Measurements from ENCODE around the gene PLK5.
"Not testable (repeated sequence)": the region's sequence is repeated elsewhere in the genome, so short reads cannot be mapped to it uniquely, and the experiment has no call there.

PLK5 gene

DNA sequence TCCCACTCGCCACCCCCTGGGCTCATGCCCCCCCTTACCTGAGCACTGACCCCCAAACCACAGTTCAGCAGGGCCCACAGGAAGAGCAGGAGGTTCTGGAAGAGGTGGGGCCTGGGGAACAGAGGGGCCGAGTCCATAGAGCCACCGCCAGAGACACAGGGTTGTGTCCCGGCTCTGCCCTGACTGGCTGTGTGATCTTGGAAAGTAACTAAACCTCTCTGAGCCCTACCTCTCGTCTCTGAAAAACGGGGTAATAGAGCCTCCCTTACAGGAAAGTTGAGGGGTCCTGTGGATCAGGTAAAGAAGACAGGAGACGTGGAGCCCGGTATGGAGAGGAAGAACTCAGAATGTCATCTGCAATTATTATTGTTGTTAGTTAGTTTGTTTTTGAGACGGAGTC, 13.1 kb upstream of the PLK5 start:
- no peak overlapping the region for H3K4me3 ChIP-seq (ENCODE audit: low read length)
- H3K4me1 ChIP-seq (ENCODE audit: insufficient read depth, low read length): no peaks in the 10 kb centered on the region
- H3K27me3 ChIP-seq (ENCODE audit: insufficient read depth, low read length): peaks cover 50% of the 10 kb centered on the region
- no peak overlapping the region for H3K27ac ChIP-seq (ENCODE audit: low read depth, low read length)
- H3K36me3 ChIP-seq (ENCODE audit: insufficient read depth, low read length): no peaks in the 10 kb centered on the region
- H3K9me3 ChIP-seq (ENCODE audit: insufficient read depth, low read depth, low read length): no peaks in the 10 kb centered on the region
- 51% methylated on average over 9 of the region's 9 CpGs for WGBS
- no peak overlapping the region for H3K9ac ChIP-seq (ENCODE audit: low read depth, low read length)

DNA sequence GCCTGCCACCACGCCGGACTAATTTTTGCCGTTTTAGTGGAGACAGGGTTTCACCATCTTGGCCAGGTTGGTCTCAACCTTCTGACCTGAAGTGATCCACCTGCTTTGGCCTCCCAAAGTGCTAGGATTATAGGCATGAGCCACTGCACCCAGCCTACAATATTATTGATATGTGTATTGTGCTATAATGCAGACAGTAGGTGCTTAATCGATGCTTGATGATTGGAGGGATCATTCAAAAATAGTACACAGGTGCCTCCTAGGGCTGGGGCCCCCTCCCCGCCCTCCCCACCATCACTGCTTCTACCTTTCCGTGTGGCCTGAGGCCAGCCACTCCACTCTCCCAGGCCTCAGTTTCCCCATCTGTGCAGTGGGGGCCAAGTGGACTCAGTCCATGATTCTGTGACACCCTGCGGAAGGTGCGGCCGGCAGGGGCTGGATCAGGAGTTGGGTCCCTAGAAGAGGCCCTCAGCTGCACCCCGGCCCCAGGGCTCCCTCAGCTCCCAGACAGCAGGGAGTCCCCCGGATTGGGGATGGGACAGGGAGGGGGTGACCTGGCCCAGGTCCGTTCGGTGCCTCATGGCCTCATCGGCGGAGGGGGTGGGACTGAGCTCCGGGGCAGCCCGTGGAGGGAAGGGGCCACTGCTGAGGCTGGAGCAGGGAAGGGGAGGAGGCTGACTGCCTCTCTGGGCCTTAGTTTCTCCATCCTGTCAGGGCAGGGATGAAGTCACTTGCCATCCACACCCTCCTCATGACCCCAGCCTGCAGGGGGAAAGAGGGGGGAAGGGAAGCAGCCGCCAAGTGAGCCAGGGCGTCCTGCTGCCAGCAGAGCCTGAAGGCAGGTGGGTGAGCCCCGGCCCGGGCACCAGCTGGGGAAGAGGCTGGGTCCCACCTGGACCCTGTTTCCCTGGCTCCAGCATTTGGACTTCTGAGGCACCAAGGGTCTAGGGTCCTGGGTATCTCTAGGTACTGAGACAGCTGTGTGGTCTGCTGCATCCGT, 12.3 kb upstream of the PLK5 start:
- Histone ChIP-seq H3K36me3 (ENCODE audit: insufficient read depth, low read length) (no peaks in the 10 kb centered on the region), H3K4me3 (ENCODE audit: low read length) (no peak overlapping the region), H3K9me3 (ENCODE audit: insufficient read depth, low read depth, low read length) (no peaks in the 10 kb centered on the region), H3K4me1 (ENCODE audit: insufficient read depth, low read length) (no peaks in the 10 kb centered on the region), H3K27me3 (ENCODE audit: insufficient read depth, low read length) (peaks cover 50% of the 10 kb centered on the region), H3K9ac (ENCODE audit: low read depth, low read length) (no peak overlapping the region), H3K27ac (ENCODE audit: low read depth, low read length) (no peak overlapping the region)
- 67% methylated on average over 22 of the region's 22 CpGs for WGBS

DNA sequence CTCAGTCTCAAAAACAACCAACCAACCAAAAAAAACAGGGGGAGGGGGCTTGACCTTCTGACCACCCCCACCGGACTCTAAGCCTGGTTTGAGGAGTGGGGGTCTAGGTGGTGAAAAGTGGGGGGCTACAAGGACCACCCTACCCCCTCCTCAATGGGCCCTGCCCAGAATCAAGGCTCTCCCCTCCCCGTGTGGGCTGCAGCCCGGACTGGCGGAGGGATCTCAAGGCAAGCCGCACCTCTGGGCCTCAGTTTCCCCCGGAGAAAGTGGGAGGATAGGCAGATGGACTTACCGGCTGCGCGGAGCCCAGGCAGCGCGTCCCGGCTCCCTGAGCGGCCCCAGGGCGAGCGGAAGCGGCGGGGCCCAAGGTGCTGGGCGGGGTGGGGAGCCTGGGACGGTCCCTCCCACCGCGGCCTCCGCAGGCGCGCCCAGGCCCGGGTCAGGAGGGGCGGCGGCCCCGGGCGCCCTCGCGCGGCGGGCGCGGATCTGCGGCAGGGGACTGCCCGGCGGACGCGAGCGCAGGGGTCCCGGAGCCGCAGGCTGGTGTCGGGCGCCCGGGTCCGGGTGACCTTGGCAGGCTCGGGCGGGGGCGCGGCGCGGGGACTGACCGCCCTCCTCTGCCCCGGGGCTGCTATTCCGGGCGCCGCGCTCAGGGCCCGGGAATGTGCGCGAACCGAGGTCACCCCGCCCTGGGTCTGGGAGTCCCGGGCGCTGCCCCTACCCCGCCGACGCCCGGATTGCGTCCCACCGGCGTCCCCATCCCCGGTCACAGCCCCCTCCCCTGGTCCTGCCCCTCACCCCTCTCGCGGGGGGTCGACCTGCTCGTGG, 11.0 kb upstream of the PLK5 start, which contains the start of gene ADAMTSL5:
Gene ADAMTSL5 (minus strand): TSS at position 349 of the 828 bp plus-strand sequence. CDS start 2,076 bp downstream, outside the sequence.
- no peaks in the 10 kb centered on the region for H3K36me3 ChIP-seq (ENCODE audit: insufficient read depth, low read length)
- H3K4me3 ChIP-seq (ENCODE audit: low read length): peak within 1 kb of the TSS; percentile 39
- H3K9ac ChIP-seq (ENCODE audit: low read depth, low read length): no peak within 1 kb of the TSS
- 4% methylated on average over 77 of the region's 78 CpGs for WGBS
- no peaks in the 10 kb centered on the region for H3K9me3 ChIP-seq (ENCODE audit: insufficient read depth, low read depth, low read length)
- peaks cover 50% of the 10 kb centered on the region for H3K27me3 ChIP-seq (ENCODE audit: insufficient read depth, low read length)
- H3K27ac ChIP-seq (ENCODE audit: low read depth, low read length): no peak within 1 kb of the TSS
- no peaks in the 10 kb centered on the region for H3K4me1 ChIP-seq (ENCODE audit: insufficient read depth, low read length)

DNA sequence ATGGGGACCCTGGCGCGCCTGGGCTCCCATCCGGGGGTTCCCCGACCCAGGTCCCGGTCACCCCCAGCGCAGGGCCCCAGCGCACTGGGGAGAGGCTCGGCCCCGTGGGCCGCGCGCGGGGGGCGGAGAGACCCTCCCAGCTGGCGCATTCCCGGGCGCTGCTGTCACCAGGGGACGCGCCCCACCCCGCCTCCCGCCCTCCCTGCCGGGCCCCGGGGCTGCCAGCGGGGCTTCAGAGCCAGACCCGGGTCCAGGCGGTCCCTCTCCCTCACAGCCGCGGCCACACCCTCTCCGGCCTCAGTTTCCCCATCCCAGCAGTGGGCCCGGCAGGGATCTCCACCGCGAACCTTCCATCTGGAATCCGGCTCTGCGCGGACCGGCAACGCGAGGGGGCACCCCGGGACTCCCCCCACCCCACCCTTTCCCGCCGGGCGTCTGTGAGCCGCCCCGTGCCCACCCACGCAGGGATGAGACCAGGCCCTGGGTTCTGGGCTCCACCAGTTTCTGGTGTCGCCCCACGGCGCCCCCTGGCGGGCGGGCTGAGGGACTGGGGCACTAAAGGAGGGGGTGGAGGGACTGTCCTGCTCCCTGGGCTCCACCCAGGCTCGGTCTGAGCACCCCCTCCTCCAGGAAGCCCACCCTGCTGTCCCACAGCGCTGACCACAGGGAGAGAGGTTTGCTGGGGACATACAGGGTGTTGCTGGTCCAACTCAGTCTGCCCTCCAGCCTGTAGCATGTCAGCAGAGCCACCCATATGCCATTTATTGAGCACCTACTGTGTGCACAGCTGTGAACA, 10.2 kb upstream of the PLK5 start:
- Histone ChIP-seq H3K9ac (ENCODE audit: low read depth, low read length) (no peak overlapping the region), H3K36me3 (ENCODE audit: insufficient read depth, low read length) (no peaks in the 10 kb centered on the region), H3K9me3 (ENCODE audit: insufficient read depth, low read depth, low read length) (no peaks in the 10 kb centered on the region), H3K4me3 (ENCODE audit: low read length) (peak overlapping the region; percentile 39), H3K27me3 (ENCODE audit: insufficient read depth, low read length) (peaks cover 50% of the 10 kb centered on the region), H3K4me1 (ENCODE audit: insufficient read depth, low read length) (no peaks in the 10 kb centered on the region), H3K27ac (ENCODE audit: low read depth, low read length) (no peak overlapping the region)
- WGBS: 20% methylated on average over 51 of the region's 52 CpGs

DNA sequence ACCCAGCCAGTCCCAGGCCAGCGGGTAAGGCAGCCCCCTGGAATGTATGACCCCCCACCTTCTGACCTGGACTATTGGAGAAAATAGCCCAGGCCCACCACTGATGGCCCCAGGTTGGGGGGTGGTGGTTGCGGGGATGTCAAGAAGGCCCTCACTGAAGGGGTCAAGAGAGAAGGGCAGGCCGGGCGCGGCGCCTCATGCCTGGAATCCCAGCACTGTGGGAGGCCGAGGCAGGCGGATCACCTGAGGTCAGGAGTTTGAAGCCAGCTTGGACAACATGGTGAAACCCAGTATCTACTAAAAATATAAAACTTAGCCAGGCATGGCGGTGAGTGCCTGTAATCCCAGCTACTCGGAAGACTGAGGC, 9.6 kb upstream of the PLK5 start:
- peaks cover 50% of the 10 kb centered on the region for H3K27me3 ChIP-seq (ENCODE audit: insufficient read depth, low read length)
- 72% methylated on average over 10 of the region's 10 CpGs for WGBS
- H3K27ac ChIP-seq (ENCODE audit: low read depth, low read length): no peak overlapping the region
- H3K9ac ChIP-seq (ENCODE audit: low read depth, low read length): no peak overlapping the region
- no peak overlapping the region for H3K4me3 ChIP-seq (ENCODE audit: low read length)
- H3K36me3 ChIP-seq (ENCODE audit: insufficient read depth, low read length): no peaks in the 10 kb centered on the region
- H3K4me1 ChIP-seq (ENCODE audit: insufficient read depth, low read length): no peaks in the 10 kb centered on the region
- no peaks in the 10 kb centered on the region for H3K9me3 ChIP-seq (ENCODE audit: insufficient read depth, low read depth, low read length)

DNA sequence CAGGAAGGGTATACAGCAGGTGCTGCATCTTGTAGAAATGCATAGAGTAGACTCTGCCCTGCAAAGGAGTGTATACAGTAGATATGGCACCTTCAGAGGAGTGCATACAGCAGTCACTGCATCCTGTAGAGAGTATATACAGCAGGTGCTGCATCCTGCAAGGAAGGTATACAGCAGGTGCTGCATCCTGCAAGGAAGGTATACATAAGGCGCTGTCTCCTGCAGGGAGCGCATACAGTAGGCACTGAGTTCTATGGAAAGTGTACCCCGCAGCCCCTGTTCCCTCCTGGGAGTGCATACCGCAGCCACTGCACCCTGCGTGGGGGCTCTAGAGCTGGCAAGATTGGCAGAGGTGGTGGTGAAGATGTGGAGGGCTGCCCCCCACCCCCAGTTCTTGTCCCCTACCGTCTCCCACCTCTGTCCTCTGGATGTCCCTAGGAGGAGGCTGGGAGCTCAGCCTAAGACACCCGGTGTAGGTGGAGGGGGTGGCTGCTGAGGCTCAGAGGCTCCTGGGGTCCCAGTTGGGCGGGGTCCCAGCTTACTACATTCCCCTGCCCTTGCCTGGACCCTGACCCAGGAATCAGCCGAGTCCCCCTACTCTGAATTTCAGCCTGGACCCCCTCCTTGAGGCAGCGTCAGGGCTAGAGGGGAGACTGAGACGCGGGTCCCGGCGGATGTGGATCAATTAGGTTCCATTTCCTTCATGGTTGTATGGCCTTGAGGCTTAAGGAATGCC, 8.7 kb upstream of the PLK5 start:
- 80% methylated on average over 12 of the region's 14 CpGs for WGBS
- Histone ChIP-seq H3K27me3 (ENCODE audit: insufficient read depth, low read length) (peaks cover 44% of the 10 kb centered on the region), H3K9ac (ENCODE audit: low read depth, low read length) (no peak overlapping the region)

DNA sequence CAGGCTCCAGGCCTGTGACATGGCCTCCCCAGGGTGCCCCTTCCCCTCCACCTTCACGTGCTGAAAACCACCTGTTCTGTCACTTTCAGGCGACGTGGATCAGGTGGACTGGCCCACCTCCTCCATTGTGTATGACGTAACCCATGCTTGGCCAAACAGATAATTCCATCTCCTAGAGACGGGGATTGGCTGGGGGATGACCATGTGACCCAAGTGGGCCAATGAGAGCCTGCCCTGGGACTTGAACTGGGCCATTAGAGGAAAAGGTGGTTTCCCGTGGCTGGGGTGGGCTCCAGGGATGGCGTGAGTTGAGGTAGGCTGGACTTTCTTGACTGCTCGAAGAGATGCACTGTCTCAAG, 7.5 kb upstream of the PLK5 start:
- no peaks in the 10 kb centered on the region for H3K9me3 ChIP-seq (ENCODE audit: insufficient read depth, low read depth, low read length)
- peaks cover 37% of the 10 kb centered on the region for H3K27me3 ChIP-seq (ENCODE audit: insufficient read depth, low read length)
- no peaks in the 10 kb centered on the region for H3K36me3 ChIP-seq (ENCODE audit: insufficient read depth, low read length)
- H3K4me1 ChIP-seq (ENCODE audit: insufficient read depth, low read length): no peaks in the 10 kb centered on the region
- 83% methylated on average over 8 of the region's 8 CpGs for WGBS
- no peak overlapping the region for H3K4me3 ChIP-seq (ENCODE audit: low read length)
- no peak overlapping the region for H3K27ac ChIP-seq (ENCODE audit: low read depth, low read length)
- no peak overlapping the region for H3K9ac ChIP-seq (ENCODE audit: low read depth, low read length)

More for the DNA sequence above, 8.7 kb upstream of the PLK5 start:
- H3K36me3 ChIP-seq (ENCODE audit: insufficient read depth, low read length): no peaks in the 10 kb centered on the region
- no peak overlapping the region for H3K27ac ChIP-seq (ENCODE audit: low read depth, low read length)
- no peaks in the 10 kb centered on the region for H3K4me1 ChIP-seq (ENCODE audit: insufficient read depth, low read length)
- H3K9me3 ChIP-seq (ENCODE audit: insufficient read depth, low read depth, low read length): no peaks in the 10 kb centered on the region
- no peak overlapping the region for H3K4me3 ChIP-seq (ENCODE audit: low read length)

DNA sequence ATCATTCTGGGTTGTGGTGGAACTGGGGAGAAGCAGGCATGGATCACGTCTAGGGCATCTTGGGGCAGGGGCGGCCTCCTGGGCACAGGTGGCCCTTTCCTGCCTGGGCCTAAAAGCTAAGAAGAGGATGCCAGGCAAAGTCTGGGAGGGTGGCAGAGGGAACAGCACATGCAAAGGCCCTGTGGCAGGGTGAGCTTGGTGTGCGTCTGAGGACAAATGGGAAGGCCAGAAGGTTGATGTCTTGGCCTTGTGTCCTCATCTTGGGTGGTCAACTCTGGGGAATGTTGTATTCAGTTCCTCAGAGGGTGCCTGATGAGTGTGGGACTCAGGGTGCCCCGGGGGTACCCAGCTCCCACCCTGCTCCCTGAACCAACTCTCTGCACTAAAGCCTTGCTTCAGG, 5.4 kb upstream of the PLK5 start:
- Histone ChIP-seq H3K27ac (ENCODE audit: low read depth, low read length) (no peak overlapping the region), H3K4me1 (ENCODE audit: insufficient read depth, low read length) (no peaks in the 10 kb centered on the region), H3K4me3 (ENCODE audit: low read length) (no peak overlapping the region), H3K9me3 (ENCODE audit: insufficient read depth, low read depth, low read length) (no peaks in the 10 kb centered on the region), H3K9ac (ENCODE audit: low read depth, low read length) (no peak overlapping the region), H3K27me3 (ENCODE audit: insufficient read depth, low read length) (peaks cover 36% of the 10 kb centered on the region), H3K36me3 (ENCODE audit: insufficient read depth, low read length) (no peaks in the 10 kb centered on the region)
- 86% methylated on average over 4 of the region's 4 CpGs for WGBS

DNA sequence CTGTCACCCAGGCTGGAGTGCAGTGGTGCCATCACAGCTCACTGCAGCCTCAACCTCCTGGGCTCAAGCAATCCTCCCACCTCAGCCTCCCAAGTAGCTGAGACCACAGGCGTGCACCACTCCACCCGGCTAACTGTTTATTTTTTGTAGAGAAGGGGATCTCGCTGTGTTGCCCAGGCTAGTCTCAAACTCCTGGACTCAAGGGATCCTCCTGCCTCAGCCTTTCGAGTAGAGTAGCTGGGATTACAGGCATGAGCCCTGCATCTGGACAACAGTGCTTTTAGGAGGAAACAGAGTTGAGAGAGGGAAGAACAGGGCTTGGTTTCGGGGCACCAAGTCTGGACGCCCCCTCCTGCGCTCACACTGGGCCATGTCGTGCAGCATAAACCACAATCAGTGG, 4.1 kb upstream of the PLK5 start:
- not testable (repeated sequence) for H3K9ac ChIP-seq (ENCODE audit: low read depth, low read length); H3K9me3 ChIP-seq (ENCODE audit: insufficient read depth, low read depth, low read length); H3K27ac ChIP-seq (ENCODE audit: low read depth, low read length); H3K36me3 ChIP-seq (ENCODE audit: insufficient read depth, low read length); H3K4me3 ChIP-seq (ENCODE audit: low read length); H3K4me1 ChIP-seq (ENCODE audit: insufficient read depth, low read length)
- 90% methylated on average over 8 of the region's 8 CpGs for WGBS
- peaks cover 38% of the 10 kb centered on the region for H3K27me3 ChIP-seq (ENCODE audit: insufficient read depth, low read length)

DNA sequence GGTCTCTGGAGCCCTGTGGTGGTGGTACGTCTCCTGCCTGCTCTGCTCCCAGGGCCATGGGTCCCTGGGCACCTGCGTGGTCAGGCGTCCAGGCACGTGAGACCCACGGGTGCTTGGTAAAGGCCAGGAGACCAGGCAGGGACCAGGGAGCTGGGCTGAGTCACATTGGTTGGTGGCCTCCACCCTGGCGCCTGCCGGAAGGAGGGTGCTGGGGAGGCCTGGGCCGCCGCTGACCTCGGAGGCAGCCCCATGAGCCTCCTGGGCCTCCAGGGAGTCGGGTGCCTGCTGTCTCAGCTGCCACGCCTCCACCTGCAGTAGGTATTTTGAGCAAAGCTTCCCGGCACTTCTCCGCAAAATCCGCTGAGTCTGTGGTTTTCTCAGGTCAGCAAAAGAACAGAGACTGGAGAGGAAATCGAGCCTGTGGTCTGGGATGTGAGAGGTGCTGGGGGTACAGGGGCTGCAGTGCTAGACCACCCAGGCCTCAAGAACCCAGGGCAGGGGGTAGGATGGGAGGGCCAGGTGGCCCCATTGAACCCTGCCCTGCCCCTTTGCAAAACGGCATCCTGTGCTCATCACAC, 3.6 kb upstream of the PLK5 start:
- Histone ChIP-seq H3K4me1 (ENCODE audit: insufficient read depth, low read length) (no peaks in the 10 kb centered on the region), H3K9me3 (ENCODE audit: insufficient read depth, low read depth, low read length) (no peaks in the 10 kb centered on the region), H3K4me3 (ENCODE audit: low read length) (no peak overlapping the region), H3K27ac (ENCODE audit: low read depth, low read length) (no peak overlapping the region), H3K27me3 (ENCODE audit: insufficient read depth, low read length) (peaks cover 38% of the 10 kb centered on the region), H3K36me3 (ENCODE audit: insufficient read depth, low read length) (no peaks in the 10 kb centered on the region), H3K9ac (ENCODE audit: low read depth, low read length) (no peak overlapping the region)
- 84% methylated on average over 17 of the region's 17 CpGs for WGBS
